ENCODE data around the gene KCTD6.

The KCTD6 gene

DNA sequence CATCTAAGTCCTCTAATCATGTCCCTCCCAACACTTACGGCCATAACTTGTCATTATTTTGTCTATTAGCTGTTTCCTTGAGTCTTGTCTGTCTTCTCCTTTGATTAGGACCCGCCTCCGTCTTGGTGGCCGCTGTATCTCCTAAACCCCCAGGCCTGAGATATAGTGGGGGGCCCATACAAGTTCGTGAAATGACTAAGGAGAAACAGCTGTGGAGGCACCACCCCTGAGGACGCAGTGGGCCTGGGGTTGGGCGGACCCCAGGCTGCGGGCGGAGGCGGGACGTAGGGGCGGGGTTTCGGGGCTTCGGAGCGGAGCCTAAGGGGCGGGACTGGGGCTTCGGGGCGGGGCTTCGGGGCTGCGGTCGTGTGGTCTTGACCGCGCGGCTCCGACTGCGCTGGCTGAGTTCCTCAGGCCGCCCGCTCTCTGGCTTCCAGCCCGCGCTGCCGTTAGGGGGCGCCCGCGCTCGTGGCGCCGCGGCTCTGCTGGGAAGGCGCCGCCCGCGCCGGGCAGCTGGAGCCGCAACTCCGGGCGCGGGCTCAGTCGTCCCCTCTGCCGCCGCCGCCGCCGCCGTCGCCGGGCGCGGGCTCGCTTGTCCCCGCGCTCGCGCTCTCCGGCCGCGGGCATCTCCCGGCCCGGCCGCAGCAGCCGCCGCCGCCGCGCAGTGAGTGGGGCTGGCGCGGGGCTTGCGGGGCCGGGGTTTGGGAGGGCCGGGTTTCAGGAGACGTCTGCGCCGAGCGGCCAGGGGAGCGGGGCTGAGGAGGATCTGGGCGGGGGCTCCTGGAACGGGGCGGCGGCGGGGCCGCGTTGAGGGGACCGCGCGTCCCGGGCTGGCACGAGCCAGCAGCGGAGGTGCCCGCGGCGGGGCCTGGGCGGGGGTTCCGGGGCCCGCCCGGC, at the start of gene KCTD6:
Gene KCTD6 (plus strand): TSS at position 591 of the 897 bp plus-strand sequence. CDS start 6,660 bp downstream, outside the sequence.
- DNase-seq (ENCODE audit: low read depth in 2 of 2) = peak; percentile 66 to 85

DNA sequence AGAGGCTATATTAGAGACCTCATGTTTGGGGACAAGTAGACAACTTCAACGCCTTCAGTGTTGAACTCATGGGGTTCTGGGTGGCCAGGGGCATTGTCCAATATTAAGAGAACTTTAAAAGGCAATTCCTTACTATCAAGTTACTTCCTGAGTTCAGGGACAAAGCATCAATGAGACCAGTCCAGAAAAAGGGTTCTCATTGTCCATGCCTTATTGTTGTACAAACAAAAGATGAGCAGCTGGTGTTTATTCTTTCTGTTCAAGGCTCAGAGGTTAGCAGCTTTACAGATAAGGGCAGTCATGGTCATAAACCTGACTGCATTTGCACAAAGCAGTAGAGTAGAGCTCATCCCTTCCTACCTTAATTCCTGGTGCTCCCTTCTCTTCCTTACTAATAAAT, 39.7 kb upstream of the KCTD6 start:
- DNase-seq (ENCODE audit: low read depth in 2 of 2) = no peak

DNA sequence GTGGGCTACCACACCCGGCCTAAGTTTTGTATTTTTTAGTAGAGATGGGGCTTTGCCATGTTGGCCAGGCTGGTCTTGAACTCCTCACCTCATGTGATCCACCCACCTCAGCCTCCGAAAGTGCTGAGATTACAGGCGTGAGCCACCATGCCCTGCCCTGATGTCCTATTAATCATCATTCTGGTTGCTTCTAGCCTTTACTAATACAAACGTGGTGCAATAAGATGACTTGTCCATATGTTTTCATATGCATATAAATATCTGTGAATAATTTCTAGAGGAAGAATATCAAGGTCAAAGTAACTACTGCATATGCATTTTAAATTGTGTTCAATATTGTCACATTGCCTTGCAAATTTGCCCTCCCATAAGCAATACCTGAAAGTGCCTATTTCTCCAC, 32.7 kb upstream of the KCTD6 start:
- no peak for DNase-seq (ENCODE audit: low read depth in 2 of 2)

DNA sequence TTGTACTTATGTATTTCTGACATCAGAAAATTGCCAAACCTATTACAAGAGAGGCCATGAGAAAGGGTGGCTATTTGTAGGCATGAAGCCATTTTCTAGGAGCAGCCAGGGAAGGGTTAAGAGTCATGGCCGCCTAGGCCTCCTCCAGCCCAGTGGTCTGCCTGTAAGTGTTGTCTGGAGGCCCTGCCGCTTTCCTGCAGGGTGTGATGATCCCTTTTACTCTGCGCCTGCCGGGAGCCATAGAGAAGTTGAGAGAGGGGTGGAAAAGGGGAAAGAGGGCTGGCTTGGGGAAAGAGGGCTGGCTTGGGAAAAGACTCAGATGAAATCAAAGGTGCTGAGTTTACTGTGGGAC, 29.1 kb upstream of the KCTD6 start:
- no peak for DNase-seq (ENCODE audit: low read depth in 2 of 2)

DNA sequence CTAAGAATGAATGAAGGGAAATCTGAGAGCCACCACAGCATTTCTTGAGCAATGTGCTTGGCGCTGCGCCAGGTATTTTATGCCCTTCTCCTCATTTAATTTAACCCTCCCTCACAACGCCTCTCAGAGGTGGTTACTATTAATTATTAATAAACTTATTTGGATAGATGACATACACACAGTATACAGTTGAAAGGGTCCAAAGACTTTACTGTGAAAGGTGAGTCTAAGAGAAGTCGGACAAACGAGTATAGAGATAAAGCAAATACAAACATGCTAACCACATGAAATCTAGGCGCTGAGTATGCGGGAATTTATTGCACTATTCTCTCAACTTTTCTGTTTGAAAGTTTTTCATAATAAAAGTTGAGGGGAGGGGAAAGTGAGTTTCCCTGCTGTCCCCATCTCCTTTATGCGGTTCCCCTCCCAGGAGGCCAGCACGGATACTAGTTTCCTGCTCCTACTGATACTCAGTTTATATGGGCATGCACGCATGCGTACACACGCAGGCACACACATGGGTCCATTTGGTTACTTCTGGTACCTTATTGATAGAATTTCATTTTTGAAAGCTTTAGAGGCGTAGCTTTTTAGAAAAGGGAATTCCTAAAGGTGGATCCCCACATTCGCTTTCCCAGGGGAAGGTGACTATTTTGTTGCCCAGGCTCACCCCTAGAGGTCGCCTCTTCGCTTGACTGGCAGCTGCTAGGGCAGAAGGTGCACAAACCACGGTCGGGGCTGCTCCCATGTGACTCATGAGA, 28.5 kb upstream of the KCTD6 start:
- DNase-seq (ENCODE audit: low read depth in 2 of 2) = peak; percentile 66 to 68

DNA sequence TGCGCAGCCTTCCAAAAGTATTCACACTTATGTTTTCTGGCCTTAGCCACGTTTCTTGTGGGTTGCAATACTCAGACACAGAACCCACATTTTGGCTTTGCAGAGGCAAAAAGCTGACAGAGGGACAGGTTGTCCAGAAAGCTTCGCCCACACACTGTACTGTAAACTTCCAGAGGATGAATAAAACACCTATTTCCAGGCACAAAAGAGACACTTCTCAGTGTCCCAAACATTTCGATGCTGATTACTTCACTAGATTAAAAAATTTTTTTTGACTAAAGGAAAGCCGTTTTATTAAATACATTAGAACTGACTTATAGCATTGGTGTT, 28.0 kb upstream of the KCTD6 start:
- DNase-seq (ENCODE audit: low read depth in 2 of 2) = no peak

DNA sequence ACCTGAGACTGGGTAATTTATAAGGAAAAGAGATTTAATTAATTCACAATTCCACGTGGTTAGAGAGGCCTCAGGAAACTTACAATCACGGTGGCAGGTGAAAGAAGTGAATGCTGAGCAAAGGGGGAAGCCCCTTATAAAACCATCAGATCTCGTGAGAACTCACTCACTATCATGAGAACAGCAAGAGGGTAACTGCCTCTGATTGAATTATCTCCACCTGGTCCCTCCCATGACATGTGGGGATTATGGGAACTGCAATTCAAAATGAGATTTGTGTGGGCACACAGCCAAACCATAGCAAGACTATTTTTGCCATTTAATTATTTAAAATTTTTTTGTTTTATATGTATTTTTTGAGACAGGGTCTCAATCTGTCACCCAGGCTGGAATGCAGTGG, 27.0 kb upstream of the KCTD6 start:
- no peak for DNase-seq (ENCODE audit: low read depth in 2 of 2)

DNA sequence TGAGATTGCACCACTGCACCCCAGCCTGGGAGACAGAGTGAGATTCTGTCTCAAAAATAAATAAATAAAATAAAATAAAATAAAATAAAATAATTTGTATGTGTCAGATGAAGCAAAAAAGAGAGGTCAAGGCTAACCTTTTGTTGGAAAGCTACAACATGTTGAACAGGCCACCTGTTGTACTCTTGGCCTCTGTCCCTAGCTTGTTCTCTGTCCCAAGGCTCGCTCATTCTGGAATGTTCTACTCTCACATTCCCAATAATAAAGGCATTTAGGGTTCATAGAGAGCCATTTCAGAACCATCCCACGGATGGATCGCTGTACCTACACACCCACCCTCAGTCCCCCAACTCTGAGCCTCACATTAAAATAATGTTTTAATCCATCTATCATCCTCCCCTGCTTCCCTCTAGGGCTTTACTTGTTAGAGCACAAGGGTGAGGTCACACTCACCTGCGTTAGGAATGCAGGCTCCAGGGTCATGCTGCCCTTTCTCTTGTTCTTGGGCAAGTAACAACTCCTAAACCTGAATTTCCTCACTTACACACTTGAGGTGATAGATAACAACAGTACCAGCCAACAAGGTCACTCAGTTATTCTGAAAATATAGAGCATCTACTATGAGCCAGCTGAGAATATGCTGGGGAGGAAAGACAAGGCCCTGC, 24.9 kb upstream of the KCTD6 start:
- no peak for DNase-seq (ENCODE audit: low read depth in 2 of 2)

DNA sequence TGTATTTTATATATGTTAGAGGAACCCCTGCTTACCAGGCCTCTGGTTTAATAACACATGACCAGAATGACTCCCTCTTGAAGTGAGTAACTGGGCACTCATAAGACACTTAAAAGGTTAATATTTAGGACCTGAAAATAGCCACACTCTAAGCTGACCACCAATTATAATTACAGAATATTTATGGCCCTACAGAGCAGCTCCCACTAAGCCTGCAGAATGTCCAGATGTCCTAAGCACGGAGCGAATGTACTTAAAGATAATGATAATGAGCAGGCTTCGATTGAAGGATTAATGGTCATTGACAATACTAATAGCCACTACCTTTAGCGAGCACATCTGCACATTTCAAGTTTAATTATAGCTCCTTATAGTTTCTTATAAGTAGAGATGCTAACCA, 22.8 kb upstream of the KCTD6 start:
- no peak for DNase-seq (ENCODE audit: low read depth in 2 of 2)

DNA sequence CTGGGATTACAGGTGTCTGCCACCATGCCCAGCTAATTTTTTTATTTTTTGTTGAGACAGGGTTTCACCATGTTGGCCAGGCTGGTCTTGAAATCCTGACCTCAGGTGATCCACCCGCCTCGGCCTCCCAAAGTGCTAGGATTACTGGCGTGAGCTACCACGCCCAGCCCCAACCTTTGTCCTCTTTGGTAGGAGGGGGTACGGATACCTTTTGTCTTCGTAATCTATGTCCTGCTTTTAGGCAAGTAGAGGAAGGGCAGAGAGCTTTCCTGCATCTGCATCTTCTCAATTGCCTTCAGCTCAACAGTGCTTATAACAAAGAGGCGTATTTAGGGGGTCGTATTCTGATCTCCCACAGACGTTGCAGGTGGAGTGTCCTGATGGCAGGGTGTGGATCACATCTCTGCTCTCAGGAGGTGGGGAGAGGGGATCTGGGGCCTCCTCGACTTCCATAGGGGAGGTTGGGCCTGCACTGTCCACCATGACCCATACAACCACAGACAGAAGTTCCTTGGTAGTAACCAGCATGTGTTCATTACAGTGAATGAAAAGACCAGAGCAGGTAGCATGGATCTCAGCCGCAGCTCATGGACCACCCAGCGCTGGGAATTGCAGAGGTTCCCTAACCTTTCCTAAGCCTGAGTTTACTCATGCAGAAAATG, 21.4 kb upstream of the KCTD6 start:
- no peak for DNase-seq (ENCODE audit: low read depth in 2 of 2)

DNA sequence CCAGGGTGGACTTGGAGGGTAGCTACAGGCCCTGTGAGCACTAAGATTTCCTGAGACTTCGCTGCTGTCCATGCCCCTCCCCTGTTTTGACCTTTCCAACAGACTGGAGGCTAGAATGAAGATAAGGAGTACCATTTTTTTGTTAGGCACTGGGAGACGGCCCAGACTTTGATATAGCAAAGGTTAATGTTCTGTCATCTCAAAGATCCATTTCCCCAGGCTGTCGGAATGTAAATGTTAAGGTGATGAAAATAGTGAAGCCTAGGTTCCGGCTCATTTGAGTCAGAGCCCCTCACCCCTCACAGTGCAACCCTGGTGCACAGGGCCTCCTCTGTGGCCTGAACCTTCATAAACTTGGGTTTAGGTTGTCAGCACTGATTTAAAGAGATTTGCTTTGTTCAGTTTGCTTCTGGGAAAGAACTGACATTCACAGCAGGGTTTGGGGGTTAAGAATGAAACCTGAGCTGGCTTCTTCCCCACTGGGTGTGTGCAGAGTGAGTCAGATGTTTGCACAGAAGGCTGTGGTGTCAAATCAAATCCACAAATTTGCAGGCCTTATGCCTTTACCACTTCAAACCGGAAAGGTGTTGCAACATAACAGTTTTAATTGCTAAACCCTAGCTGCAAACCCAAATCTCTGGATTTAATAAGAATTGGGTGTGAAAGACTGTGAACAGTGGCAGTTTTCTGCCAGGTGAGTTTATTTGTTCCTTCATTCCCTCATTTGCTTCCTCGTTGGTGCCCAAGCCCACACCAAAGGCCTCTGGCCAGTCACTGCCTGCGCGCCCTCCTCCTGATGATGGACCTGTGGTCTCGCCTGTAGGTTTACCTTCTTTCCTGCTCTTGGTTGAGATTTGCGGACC, 20.6 kb upstream of the KCTD6 start:
- DNase-seq (ENCODE audit: low read depth in 2 of 2) = peak; percentile 18 to 35

DNA sequence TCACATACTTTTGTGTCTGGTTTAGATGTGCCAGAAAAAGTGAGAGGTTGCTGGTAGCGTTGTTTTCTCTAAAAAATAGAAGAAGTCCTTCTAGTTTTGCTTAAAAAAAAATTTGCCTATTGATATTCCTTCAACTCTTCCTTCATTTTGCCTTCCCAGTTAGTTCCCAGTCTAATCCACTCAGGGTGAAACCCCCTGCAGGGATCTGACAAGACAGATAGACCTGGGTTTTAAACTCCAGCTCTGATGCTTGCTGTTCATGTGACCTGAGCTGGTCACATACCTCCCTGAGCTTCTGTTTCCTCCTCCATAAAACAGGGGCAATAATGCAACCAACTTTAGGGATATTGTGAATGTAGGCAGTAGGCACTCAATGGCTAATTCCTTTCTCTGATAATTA, 18.6 kb upstream of the KCTD6 start:
- DNase-seq (ENCODE audit: low read depth in 2 of 2) = no peak

DNA sequence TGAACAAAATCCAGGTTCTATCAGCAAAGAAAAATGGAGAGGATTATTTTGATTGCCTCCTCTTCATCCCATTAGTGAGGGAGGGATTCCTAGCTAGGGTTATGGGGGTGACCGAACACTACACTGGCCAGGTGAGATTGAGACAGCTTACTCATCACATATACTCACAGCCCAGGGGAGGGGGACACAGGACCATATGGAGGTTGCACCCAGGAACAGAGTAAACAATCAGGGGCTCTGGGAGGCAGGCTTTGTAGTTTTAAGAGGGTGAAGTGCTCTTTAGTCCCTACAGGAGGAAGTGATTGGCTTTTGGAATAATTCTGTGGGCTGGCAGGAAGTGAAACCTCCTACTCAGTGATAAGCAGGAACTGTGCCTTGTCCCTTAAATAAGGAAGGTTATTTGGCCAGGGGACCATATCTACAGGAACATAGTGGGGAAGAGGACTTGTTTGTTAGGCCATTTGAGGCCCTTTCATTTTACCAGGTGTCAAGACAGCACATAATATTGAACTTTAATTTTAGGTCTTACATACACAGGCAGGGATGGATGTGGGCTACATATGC, 17.5 kb upstream of the KCTD6 start:
- no peak for DNase-seq (ENCODE audit: low read depth in 2 of 2)

DNA sequence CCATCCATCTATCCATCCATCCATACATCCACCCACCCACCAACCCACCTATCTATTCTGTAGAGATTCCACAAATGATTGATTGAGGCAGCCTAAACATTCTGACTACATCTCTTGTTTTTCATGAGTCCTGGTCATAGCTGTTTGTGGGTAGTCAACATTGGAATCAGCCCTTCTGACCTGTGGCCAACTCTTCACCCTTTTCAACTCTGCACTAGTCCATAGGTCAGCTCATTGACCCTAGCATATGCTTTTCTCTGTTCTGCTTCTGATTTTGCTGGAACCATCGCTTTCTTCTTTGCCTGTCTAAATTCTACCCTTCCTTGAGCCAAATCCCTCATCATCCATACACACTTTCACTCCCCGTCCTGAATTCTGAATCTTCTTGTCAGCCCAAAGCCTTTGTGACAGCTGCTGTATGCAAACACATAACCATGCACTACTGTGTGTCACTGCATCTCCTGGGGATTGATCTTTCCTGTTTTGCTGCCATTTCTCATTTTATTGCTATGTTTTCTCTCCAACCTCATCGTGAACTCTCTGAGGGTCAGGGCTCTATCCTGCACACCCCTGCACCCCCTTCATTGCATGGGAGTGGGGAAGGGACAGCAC, 16.8 kb upstream of the KCTD6 start:
- DNase-seq (ENCODE audit: low read depth in 2 of 2) = no peak

DNA sequence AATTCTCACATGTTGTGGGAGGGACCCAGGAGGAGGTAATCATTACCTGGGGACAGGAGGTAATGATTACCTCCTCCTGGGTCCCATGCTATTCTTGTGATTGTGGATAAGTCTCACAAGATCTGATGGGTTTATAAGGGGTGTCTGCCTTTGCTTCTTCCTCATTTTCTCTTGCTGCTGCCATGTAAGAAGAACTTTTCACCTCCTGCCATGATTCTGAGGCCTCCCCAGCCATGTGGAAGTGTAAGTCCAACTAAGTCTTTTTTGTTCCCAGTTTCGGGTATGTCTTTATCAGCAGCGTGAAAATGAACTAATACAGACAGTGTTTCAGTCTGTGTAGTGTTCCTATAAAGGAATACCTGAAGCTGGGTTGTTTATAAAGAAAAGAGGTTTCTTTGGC, 13.1 kb upstream of the KCTD6 start:
- no peak for DNase-seq (ENCODE audit: low read depth in 2 of 2)

DNA sequence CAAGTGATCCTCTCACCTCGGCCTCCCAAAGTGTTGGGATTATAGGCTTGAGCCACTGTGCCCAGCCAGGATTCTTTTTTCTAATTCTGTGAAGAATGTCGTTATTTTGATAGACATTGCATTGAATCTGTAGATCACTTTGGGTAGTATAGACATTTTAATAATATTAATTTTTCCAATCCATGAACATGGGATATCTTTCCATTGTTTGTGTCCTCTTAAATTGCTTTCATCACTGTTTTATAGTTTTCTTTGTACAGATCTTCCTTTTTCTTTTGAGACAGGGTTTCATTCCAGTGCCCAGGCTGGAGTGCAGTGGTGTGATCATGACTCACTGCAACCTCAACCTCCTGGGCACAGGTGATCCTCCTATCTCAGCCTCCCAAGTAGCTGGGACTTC, 11.6 kb upstream of the KCTD6 start:
- no peak for DNase-seq (ENCODE audit: low read depth in 2 of 2)

DNA sequence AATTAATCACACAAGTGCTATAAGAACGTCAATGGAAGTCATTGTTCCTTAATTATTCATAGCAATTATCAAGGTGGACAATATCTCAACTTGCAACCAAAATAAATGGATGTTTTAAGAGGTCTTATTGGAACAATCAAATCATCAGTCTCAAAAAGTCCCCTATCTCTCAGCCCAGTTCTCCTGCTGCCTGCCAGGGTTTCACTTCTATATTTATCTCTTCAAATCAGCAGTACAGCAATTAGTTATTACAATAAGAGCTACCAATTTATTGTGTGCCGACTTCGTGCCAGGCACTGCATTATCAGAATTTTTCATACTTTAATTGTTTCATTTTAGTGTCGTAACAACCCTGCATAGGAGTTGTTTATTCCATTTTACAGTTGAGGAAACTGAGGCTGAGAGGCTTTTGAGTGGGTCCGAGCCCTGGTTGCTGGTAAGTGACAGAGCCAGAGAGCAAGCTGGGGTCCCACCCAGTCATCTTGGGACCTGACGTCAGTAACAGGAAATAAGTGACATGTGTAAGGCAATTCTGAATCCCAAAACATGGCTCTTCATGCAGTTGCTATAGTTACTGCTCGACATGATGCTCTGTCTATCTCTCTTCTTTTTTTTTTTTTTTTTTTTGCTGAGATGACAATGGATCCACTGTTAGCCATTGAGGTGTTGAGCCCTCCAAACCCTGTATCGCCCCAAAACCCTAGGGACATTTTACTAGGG, 8.8 kb upstream of the KCTD6 start:
- DNase-seq (ENCODE audit: low read depth in 2 of 2) = no peak

DNA sequence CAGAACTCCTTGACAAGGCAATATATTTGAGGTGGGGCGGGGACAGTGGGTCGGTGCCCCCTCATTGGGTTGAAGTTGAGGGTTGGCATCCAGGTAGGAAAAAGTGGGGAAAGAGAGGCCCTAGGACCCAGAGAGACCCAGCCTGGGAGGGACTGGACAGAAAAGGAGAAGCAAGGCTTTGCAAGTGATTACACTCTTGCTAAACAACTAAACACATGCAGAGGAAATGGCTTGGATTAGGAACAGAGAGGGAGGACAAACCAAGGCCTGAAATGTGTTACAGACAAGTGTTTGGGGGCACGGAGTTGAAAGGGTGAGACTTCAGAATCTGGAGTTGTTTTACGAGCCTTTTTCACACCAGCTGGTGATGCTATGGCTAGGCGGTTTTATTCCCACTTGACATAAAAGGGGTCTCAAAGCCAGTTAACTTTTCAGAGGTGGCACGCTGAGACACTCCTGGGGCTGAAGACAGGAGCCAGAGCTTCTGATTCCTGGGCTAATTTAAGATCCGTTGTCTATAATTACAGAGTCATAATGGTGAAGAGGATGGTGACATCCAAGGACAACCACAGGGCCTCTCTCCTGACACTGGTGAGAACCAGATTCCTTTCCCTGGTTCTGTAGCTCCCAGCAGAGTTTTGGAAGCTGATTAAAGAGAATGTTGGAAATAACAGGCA, 7.7 kb upstream of the KCTD6 start:
- no peak for DNase-seq (ENCODE audit: low read depth in 2 of 2)

DNA sequence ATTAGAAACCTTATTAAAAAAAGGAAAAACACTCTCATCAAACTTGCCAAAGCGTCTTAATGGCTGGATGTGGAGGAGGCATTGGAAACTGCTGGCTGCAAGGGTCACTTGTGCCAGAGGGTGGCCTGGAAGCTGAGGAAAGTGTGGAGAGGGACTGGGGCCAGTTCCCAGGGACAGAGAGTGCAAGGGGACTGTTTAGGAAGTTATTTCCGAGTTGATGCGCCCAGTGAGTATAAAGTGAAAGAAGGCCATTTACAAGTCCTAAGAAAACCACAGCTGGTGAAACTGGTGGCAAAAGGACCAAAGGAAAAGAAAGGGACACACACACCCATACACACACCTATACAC, 7.2 kb upstream of the KCTD6 start:
- DNase-seq (ENCODE audit: low read depth in 2 of 2) = no peak

All from stimulated activated CD8-positive, alpha-beta memory T cell treated with anti-CD3 and anti-CD28 coated beads, Interleukin-7, amount 100 ng/mL, for 4 hours (primary cell).